ENCODE data around the gene ZFP69.
"Not testable (repeated sequence)": the region's sequence is repeated elsewhere in the genome, so short reads cannot be mapped to it uniquely, and the experiment has no call there.

ZFP69 gene

DNA sequence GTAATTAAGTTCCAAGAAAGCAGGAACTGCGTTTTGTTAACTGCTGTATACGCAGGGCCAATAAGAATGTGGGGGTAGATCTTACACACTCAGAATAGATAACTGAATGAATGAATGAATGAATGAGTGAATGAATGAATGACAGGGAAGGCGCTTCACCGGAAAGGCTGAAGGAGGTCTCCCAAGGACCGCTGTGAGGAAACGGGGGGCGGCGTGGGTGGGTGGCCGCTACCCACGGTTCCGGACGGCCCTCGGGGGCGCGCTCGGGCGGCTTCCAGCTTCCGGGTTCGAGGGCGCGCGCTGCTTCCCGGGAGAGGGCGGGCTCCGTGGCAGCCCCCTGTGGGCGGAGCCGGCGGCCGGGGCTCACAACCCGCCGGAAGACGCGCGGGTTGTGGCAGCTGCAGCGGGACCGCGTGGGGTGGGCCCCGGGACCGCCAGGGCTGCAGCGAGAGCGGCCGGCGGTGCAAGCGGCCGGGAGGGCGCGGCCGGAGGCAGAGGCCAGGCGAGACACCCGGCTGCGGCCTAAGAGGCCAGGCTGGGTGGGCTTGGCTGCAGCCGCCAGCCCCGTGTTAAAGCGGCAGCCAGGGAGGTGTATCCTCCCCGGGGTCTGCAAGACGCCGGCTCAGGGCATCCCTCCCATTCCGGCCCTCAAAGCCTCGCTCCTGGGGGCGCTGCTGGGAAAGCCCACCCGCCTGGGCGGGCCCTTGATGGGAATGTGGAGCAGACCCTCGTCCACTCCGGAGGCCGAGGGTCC is at the start of gene ZFP69:
Gene ZFP69, plus strand, starts transcription at position 367 of the 754 bp plus-strand sequence. CDS start 2,072 bp downstream, outside the sequence.
- peak; percentile 40 to 42 for DNase-seq (ENCODE audit: low read depth in 1 of 2, low spot score in 1 of 2)

GRCh38 chr1:40431385-40431784 is 45.7 kb upstream of the ZFP69 start:
- DNase-seq (ENCODE audit: low read depth in 1 of 2, low spot score in 1 of 2), result no peak

DNA sequence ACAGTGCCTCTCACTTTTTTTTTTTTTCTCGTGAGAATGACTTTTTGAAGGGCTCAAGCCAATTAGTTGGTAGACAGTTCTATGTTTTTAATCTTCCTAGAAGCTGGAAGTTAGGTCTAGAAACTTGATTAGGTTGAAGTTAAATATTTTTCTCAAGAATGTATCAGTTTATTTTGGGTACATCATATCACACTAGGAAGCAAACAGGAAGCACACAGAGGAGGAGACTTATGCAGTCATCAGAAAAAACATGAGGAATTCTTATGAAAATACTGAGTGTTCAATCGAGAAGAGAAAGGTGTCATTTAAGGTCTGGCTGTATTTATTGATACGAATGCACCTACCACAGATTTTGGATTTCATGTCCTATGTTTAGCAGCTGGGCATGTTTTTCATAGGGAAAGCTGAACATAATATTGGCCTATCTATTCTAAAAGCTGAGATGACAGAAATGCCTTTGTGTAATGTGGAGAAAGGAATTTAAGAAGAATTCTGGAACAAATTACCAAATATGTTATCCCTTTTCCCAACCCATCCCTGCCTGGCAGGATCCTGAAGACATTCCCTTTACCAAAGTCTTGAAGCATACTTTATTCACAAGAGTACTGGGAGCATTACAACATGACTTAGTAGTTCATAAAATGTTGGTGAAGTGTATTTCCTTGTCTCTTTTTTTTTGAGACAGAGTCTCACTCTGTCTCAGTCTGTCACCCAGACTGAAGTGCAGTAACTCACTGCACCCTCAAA is 44.3 kb upstream of the ZFP69 start:
- DNase-seq (ENCODE audit: low read depth in 1 of 2, low spot score in 1 of 2), result no peak

GRCh38 chr1:40435471-40435870 is 41.6 kb upstream of the ZFP69 start:
- DNase-seq (ENCODE audit: low read depth in 1 of 2, low spot score in 1 of 2), result no peak

DNA sequence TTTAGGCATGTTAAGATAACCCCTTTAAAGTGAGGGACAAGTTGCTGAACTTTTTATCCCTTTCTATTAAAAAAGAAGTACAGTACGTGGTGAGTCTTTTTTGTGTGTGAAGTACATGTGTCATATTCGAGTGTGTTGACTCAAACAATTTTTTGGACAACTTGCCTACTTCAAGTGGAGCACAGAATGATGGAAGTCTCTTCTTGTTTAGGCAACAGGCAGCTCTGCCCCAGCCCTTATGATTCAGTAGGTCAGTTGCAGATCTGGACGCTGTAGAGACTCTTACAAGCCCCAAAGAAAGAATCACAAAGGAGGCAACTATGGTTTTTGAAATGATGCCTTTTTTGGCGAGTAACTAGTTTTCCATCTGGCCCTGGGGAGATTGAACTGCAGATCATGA is 41.2 kb upstream of the ZFP69 start:
- no peak for DNase-seq (ENCODE audit: low read depth in 1 of 2, low spot score in 1 of 2)

DNA sequence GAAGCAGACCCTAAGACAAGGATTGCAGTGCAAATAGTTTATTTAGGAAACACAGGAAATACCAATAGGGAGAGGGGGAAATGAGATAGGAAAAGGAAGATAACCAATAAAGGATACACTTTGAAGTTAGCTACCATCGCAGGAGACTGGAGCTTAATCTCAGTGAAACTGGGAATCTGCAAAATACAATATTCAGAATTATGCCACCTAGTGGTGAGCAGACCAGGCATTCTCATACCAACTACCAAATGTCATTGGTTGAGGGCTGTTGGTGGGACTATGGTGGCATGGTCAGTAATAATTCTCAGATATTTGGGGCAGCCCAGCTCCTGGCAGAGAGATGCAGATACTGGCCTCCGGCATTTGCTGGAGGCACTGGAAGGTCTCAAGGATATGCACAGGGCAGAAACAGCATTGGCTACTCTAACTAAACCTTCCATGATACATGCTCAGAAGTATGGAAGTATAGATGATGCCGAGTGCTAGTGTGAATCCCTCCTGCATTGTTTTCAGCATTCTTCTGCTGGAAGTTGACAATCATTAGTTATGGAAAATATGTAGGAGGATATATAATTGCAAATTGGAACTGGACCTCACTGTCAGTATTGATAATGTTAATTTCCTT is 38.6 kb upstream of the ZFP69 start:
- DNase-seq (ENCODE audit: low read depth in 1 of 2, low spot score in 1 of 2), result peak in 1 of 2 donors; percentile 27

GRCh38 chr1:40439247-40439646 is 37.8 kb upstream of the ZFP69 start:
- DNase-seq (ENCODE audit: low read depth in 1 of 2, low spot score in 1 of 2), result no peak

- DNase-seq (ENCODE audit: low read depth in 1 of 2, low spot score in 1 of 2), result peak; percentile 73 to 82
Observed at GRCh38 chr1:40449684-40450494, 27.2 kb upstream of the ZFP69 start, which contains the start of gene ZFP69B. TSS of gene ZFP69B (plus strand) at chr1:40450476. CDS start at chr1:40450962, 486 bp downstream.

DNA sequence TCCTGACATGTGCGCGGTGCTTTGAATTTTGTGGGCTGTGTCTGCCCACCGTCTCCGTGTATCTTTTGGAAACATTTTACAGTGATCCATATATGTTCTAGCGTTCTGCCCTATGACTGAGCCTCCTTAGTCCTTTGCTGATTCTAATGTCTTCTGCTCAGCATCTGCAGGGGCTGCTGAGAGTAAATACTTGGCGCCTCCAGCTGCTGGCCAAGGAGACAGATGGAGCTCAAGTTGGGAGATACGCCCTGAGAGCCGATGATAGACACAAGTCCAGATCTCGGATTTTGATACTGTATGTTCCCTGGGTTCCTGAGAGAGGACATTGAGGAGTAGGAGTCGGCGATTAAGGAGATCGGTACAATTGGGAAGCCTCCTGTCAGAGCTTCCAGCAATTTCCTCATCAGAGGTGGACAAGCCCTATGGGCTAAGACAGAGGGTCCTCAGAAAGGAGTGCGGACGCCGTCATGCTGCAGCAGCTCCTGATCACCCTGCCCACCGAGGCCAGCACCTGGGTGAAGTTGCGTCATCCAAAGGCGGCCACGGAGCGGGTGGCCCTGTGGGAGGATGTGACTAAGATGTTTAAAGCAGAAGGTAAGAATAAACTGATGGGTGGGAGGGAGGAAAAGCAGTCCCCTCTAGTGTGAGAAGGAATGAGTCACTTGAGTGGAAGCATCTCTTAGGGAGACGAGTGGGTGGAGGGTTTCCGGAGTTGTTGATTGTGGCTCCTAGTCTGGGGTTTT is 26.4 kb upstream of the ZFP69 start:
- DNase-seq (ENCODE audit: low read depth in 1 of 2, low spot score in 1 of 2), result peak; percentile 65 to 85

GRCh38 chr1:40451238-40451585 is 25.9 kb upstream of the ZFP69 start:
- no peak for DNase-seq (ENCODE audit: low read depth in 1 of 2, low spot score in 1 of 2)

DNA sequence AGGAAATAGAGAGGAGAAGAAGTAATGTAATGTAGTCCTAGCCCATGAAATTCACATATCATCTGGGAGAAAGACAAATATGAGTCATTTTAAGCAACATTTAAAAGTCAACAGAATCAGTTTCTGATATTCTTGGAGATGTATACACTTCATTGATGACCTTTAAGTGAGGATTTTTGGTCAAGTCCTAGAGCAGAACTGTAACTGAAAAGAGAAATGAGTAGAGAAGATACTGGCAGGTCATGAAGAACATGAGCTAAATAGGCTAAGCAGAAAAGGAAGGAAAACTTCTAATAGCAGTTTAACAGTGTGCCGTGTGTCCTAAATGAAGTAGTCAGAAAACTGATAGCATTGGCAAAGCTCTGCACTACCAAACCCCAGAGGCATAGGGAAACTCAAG is 22.2 kb upstream of the ZFP69 start:
- DNase-seq (ENCODE audit: low read depth in 1 of 2, low spot score in 1 of 2), result no peak

DNA sequence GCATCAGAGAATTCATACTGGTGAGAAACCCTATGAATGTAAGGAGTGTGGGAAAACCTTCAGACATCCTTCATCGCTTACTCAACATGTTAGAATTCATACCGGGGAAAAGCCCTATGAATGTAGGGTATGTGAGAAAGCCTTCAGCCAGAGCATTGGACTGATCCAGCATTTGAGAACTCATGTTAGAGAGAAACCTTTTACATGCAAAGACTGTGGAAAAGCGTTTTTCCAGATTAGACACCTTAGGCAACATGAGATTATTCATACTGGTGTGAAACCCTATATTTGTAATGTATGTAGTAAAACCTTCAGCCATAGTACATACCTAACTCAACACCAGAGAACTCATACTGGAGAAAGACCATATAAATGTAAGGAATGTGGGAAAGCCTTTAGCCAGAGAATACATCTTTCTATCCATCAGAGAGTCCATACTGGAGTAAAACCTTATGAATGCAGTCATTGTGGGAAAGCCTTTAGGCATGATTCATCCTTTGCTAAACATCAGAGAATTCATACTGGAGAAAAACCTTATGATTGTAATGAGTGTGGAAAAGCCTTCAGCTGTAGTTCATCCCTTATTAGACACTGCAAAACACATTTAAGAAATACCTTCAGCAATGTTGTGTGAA is 14.0 kb upstream of the ZFP69 start:
- no peak for DNase-seq (ENCODE audit: low read depth in 1 of 2, low spot score in 1 of 2)

GRCh38 chr1:40469327-40469726 is 7.8 kb upstream of the ZFP69 start:
- DNase-seq (ENCODE audit: low read depth in 1 of 2, low spot score in 1 of 2), result no peak

GRCh38 chr1:40475268-40475667 is 1.8 kb upstream of the ZFP69 start:
- DNase-seq (ENCODE audit: low read depth in 1 of 2, low spot score in 1 of 2), result no peak

- peak in 1 of 2 donors; percentile 2 for DNase-seq (ENCODE audit: low read depth in 1 of 2, low spot score in 1 of 2)
Observed at GRCh38 chr1:40477678-40478053, 576 bp downstream of the ZFP69 start.

DNA sequence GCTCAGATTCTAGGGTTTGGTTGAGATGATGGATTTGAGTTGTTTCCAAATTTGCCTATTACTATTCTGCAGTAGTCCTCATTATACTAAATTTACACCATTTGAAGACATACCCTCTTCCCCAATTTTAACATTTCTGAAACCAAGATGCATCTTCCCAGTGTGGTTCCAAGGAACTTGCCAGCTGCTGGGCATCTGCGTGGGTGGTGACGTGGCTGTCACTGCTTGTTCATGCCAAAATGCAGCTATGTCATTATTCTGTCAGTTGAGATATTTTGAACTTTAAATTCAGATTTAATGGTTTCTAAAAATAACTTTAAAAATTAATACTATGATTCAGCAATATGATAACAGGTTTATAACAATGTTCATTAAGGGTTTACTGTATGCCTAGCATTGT is 1.2 kb downstream of the ZFP69 start:
- no peak for DNase-seq (ENCODE audit: low read depth in 1 of 2, low spot score in 1 of 2)

- no peak for DNase-seq (ENCODE audit: low read depth in 1 of 2, low spot score in 1 of 2)
Observed at GRCh38 chr1:40479156-40479555, 2.1 kb downstream of the ZFP69 start.

- DNase-seq (ENCODE audit: low read depth in 1 of 2, low spot score in 1 of 2), result no peak
Observed at GRCh38 chr1:40495315-40495903, 18.3 kb downstream of the ZFP69 start.

DNA sequence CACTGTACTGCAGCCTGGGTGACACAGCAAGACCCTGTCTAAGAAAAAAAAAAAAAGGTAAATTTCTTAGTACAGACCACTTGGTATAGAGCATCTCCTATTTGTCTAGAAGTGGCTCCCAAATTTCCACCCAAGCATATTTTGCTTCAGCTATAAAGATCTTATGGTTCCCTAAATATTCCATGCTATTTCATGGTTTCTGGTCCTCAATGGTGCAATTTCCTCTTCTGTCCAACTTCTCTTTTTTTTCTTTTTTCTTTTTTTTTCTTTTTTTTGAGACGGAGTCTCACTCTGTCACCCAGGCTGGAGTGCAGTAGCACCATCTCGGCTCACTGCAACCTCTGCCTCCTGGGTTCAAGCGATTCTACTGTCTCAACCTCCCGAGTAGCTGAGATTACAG is 25.6 kb downstream of the ZFP69 start:
- not testable (repeated sequence) for DNase-seq (ENCODE audit: low read depth in 1 of 2, low spot score in 1 of 2)

DNA sequence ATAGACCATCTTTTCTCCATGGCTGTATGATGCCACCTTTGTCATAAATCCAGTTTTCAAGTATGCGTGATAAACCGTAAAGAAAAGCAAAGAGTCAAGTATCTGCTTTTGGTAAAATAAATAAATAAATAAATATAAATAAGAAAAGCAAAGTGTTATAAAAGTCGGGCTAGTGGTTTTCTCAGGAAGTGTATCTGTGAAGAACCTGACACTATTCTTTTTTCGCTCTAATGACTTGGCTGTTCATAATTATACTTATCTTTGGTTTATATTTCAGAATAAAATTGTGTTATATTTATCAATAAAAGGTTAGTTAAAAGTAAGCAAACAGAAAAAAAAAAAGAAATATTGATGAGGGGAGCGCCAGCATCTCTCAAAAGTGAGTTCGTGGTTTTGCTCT is 30.9 kb downstream of the ZFP69 start:
- DNase-seq (ENCODE audit: low read depth in 1 of 2, low spot score in 1 of 2), result no peak

Data from activated CD4-positive, alpha-beta T cell treated with anti-CD3 and anti-CD28 coated beads, Interleukin-2, amount 50 U/mL, for 24 hours (primary cell).